CD4-positive, alpha-beta T cell treated with Interleukin-17A for 1 hour (primary cell): Measurements from ENCODE around the gene SERINC5.
"Not testable (repeated sequence)": the region's sequence is repeated elsewhere in the genome, so short reads cannot be mapped to it uniquely, and the experiment has no call there.

Experiments used
- DNase-seq: peaks from one replicate; pipeline ENCODE4 v3.0.0-alpha.2; 2020

SERINC5 gene

GRCh38 chr5:80127116-80127552 lies 128.7 kb downstream of the SERINC5 start:
- no peak for DNase-seq

GRCh38 chr5:80125962-80126480 lies 129.8 kb downstream of the SERINC5 start:
- peak; percentile 47 for DNase-seq

DNA sequence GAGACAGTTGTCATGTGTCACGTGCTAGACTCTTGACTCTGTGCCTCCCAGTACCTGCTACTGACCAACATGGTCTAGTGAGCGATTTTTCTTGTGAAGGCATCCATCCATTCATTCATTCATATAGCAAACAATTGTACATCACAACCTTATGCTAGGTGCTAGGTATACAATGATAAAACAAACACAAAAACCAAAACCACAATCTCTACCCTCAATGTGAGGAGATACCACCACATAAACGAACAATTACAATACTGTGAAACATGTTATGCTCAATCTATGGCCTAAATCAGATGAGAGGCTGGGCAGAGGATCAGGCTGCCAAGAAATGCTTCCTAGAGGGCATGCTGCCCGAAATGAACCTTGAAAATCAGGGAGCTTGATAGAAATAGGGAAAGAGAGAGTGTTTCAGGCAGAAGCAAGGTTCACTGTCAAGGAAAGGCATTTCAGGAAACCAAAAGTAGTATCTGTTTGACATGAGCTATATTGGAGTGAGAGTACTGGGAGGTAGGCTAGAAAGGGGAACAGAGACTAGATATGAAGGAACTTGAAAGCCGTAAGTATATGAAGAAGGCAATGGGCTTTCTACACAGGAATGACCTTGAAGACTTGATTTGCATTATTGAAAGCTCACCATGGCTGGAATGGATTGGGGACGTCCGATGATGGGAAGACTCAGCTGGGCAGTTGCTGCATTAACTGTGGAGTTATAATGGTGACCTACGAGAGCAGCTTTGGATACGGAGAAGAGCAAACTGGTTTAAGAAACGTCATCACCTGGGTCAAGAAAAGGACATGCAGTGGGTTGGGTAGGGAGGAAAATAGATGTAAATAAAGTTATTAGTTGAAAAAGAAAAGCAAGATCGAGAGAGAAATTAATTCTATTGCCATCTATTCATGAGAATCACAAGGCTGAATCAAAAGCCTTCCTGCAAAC lies 130.6 kb downstream of the SERINC5 start:
- no peak for DNase-seq

DNA sequence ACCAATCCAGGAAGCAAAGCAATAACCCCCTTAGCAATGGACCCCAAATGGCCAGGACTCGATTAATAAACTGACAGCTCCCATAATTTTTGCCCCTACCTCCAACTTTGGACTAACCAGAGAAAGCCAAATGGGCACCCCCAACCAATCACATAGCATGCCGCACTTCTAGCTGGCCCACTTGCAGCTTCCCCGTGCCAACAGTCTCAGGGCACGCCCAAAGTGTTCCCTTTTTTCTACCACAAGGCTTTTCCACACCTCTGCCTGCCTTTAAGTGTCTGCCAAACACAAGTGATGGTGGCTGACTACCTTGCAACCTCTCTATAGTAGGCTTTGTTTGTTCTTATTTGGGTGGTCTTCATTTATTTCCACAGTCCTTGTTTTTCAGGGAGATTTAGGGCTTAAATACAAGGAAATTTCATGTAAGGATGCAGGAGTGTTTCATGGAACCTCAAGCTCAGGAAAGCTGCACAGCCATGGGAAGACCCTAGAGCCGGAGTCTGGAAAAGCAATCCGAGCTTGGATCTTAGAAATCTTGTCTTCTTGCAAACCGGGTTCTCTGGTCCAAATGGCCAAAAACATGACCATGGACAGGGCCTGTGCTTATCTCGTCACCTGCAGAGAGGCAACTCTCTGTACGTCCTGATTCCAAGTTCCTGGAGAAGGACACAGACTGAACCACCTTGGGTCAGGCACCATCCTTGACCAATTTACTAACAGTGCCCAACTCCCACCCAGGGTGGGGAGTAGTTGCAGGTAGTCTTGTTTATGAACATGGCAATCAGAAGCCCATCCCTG lies 131.5 kb downstream of the SERINC5 start:
- DNase-seq: no peak

DNA sequence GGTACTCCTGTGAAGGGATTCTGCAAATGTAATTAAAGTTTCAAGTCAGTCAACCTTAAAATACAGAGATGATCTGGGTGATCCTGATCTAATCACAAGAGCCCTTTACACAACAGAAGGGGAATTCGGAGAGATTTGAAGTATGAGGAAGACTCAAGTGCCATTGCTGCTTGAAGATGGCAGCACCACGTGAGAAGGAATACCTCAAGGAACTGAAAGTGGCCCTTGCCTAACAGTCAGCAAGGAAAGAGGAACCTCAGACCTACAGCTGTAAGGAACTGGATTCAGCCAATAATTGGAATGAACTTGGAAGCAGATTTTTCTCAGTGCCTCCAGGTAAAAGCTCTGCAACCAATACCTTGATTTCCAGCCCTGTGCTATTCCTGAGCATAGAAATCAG lies 133.3 kb downstream of the SERINC5 start:
- no peak for DNase-seq

- no peak for DNase-seq
Measured at GRCh38 chr5:80119372-80119771, 136.5 kb downstream of the SERINC5 start.

GRCh38 chr5:80117446-80117845 lies 138.4 kb downstream of the SERINC5 start:
- DNase-seq: no peak

DNA sequence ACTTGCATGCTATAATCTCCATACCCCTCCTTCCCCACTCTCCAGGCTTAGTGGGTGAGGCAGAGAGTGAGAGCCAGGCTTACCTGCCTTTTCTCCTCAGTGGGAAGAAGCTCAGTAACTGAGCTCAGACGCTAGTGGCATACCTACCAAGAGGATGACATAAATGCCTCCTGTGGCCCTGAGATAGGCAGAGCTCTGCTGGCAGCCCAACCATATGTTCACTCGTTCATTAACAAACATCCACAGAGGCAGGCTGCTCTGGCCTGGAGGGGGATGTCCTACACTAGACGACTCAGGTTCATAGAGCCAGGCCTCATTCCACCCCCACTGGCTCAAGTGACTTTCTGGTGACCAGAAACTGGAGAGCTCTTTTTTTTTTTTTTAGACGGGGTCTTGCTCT lies 139.4 kb downstream of the SERINC5 start:
- DNase-seq: no peak

DNA sequence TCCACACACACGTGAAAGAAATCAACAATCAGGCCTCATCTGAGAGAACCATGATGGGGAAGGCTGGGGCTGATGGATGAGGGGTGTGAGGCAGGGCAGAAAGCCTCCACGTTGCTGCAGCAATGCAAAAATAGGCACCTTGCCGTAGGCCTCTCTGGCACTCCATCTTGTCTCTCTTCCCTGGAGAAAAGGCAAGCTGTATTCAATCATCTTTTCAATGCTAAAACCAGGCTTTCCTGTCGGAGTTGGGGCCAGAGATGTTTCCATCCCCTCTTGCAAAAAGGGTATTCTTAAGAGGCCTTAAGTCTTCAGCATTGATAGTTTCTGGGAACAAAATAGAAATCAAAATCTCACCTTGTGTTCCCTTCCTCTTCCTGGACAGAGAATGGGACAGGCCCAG lies 139.8 kb downstream of the SERINC5 start:
- no peak for DNase-seq

DNA sequence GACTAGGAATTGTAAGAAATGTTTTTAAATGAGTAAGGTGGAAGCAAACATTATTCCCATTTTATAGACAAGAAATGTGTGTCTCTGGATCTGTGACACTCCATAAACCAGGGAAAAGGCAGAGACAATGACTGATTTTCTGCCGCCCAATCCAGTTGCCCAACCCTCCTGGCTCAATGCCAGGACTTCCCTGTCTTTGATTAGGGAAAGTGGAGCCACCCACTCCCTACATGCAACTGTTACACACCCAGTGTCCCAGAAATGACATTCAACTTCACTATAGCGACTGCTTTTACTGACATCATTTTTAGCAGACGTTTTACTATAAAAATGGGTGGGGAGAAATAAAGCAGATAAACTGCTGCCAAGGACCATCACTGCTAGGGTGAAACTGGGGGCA lies 141.0 kb downstream of the SERINC5 start:
- DNase-seq: no peak

GRCh38 chr5:80111376-80111990 lies 144.4 kb downstream of the SERINC5 start:
- not testable (repeated sequence) for DNase-seq

- no peak for DNase-seq
Measured at GRCh38 chr5:80109646-80110478, 146.0 kb downstream of the SERINC5 start.

GRCh38 chr5:80106916-80107315 lies 148.9 kb downstream of the SERINC5 start:
- DNase-seq: no peak

GRCh38 chr5:80105698-80106439 lies 150.0 kb downstream of the SERINC5 start:
- no peak for DNase-seq

GRCh38 chr5:80103371-80103770 lies 152.5 kb downstream of the SERINC5 start:
- DNase-seq: no peak

DNA sequence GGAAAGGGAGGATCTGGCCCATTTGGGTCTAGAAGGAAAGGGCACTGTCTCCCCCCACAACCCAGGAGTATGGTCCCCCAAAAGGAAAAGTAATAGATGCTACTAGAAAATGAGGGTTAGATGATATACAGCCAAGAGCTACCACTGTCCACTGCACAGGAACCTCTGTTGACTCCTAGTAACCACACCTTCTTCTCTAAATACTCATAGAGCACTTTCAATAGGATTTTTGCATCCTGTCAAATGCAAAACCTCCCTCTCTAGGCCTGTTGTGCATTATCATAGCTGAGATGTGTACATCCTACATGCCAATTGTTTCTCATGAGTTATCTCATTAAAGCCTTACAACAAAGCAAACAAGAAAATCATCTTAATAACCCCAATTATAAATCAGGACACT lies 153.9 kb downstream of the SERINC5 start:
- DNase-seq: no peak

DNA sequence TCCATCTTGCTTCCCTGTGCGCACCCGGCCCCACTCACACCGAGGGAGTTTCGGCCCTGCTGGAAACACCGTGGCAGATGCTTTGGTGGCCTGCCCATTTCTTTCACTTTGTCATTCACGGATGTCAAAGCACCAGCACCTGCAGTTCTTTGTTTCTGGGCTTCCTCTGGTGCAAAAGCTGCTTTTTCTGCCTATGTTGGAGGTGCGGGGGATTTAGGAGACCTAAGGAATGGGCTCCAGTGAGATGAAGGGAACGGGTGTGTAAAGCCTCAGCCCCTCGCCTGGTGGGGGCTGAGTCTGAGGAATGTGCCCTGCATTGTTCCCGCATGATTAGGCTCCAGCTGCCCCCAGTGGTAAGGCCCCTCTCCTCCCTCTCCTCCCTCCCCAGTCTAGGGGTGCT lies 158.4 kb downstream of the SERINC5 start:
- no peak for DNase-seq

- no peak for DNase-seq
Measured at GRCh38 chr5:80094236-80094738, 161.6 kb downstream of the SERINC5 start.

DNA sequence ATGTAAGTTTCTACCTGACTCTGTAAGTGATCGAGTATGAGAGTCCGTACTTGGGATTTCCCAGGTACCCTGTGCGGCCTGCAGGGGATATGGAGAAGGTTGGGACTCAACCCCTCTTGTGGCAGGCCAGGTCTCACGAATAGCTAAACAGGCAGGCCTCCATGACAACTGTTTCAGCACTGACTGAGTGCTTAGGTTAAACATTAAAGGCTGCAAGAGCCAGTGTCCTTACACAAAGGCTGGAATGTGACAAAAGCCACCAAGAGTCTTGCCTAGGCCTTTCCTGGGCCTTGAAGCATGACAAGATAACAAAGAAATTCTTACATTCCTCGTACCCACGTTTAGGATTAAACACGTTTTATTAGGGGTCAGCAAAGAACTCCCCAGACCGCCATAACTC lies 162.1 kb downstream of the SERINC5 start:
- no peak for DNase-seq

DNA sequence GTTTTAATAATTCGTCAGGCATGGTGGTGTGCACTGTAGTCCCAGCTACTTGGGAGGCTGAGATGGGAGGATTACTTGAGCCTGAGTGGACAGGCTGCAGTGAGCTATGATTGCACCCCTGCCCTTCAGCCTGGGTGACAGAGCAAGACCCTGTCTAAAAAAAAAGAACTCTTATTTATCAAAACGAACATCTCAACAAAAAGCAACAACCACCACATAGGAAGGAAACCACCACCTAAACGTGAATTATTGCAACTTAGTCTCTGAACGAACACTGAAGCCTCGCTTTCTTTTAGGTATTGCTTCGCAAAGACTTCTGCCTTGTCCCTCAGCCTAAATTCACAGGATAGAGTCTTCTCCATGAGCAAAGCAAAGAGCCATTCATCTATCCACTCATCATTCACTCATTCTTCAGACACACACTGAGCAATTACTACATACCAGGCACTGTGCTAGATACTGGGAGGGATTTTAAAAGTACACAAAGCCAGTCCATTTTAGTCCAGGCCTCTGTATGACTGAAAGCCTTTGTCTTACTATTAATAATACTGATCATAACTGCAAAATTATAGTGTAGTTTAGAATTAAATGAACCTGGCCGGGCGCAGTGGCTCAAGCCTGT lies 163.3 kb downstream of the SERINC5 start:
- DNase-seq: peak; percentile 9

DNA sequence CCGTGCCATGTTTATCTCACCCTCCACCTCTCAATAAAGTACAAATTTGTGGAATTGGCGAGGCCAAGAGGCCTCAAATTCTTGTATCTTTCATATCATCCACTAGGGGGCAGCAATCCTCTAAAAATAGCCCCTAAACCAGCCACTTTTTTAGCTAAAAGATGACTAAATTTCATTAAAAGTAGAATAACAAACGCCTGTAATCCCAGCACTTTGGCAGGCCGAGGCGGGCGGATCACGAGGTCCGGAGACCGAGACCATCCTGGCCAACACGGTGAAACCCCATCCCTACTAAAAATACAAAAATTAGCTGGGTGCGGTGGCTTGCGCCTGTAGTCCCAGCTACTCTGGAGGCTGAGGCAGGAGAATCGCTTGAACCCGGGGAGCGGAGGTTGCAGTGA lies 164.1 kb downstream of the SERINC5 start:
- peak; percentile 77 for DNase-seq
